Transverse colon (tissue), 3 donors: ENCODE measurements around the gene MX2.

ENCODE experiments used
- POLR2A ChIP-seq: fragments of 450-650 bp; IDR thresholded peaks from one replicate; pipeline ENCODE4 v1.6.1; 2016; ENCODE audit warnings: antibody characterized with exemption, mild to moderate bottlenecking, moderate library complexity
- TF ChIP-seq, protein P1 (sequence below), 5 experiments: fragments of 200-600 bp in 3 of 5; fragments of 450-650 bp in 2 of 5; sonication (generic) in 3 of 5; IDR thresholded peaks; 1 replicate in 2 of 5; 2 replicates in 3 of 5; pipeline ENCODE4 v1.5.1; 2016 to 2017; ENCODE audit warnings: antibody characterized with exemption in 5 of 5, inconsistent platforms in 3 of 5, mild to moderate bottlenecking in 2 of 5, moderate library complexity in 1 of 5

DNA sequence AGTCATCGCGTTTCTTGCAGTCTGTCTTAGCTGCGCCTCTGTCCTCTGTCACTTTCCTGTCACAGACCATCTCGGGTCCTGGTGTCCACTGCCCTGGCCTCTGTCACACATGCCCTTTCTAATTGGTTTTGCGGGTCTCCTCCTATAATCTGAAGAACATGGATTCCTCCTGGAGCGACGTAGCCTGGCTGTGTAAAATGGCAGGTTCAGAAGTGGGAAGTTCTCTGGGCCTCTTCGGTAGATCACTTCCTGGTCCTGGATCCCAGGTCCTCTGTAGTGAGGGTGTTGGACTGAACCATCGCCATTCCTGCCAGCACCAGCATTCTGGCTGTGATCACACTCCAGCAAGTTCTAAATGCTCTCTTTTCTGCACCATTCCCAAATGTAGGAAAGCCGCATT is 44.4 kb upstream of the MX2 start:
- no peak for TF ChIP-seq POLR2A
- TF ChIP-seq, protein P1, sequence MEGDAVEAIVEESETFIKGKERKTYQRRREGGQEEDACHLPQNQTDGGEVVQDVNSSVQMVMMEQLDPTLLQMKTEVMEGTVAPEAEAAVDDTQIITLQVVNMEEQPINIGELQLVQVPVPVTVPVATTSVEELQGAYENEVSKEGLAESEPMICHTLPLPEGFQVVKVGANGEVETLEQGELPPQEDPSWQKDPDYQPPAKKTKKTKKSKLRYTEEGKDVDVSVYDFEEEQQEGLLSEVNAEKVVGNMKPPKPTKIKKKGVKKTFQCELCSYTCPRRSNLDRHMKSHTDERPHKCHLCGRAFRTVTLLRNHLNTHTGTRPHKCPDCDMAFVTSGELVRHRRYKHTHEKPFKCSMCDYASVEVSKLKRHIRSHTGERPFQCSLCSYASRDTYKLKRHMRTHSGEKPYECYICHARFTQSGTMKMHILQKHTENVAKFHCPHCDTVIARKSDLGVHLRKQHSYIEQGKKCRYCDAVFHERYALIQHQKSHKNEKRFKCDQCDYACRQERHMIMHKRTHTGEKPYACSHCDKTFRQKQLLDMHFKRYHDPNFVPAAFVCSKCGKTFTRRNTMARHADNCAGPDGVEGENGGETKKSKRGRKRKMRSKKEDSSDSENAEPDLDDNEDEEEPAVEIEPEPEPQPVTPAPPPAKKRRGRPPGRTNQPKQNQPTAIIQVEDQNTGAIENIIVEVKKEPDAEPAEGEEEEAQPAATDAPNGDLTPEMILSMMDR (IDR thresholded peaks at IDR 0.05): no peak
